A549 treated with CORT108297 at 1 μM for 4 hours (cell line): ENCODE results near the gene ADAMTSL4. TPM values are rescaled to one million over a fixed set of nuclear protein-coding genes. Genes with fewer than 3 reads are reported as not detected.

Source experiments
- total RNA-seq: library from RNA; stranded (reverse); fragments of 200-300 nt; extraction: Qiagen RNA extraction; gene quantifications from 5 replicates; pipeline ENCODE4 v1.2.3, GENCODE V29; 2022

ADAMTSL4 gene
- 3.0 to 5.6 TPM (median 4.6 TPM) in 5 replicates for total RNA-seq

DNA sequence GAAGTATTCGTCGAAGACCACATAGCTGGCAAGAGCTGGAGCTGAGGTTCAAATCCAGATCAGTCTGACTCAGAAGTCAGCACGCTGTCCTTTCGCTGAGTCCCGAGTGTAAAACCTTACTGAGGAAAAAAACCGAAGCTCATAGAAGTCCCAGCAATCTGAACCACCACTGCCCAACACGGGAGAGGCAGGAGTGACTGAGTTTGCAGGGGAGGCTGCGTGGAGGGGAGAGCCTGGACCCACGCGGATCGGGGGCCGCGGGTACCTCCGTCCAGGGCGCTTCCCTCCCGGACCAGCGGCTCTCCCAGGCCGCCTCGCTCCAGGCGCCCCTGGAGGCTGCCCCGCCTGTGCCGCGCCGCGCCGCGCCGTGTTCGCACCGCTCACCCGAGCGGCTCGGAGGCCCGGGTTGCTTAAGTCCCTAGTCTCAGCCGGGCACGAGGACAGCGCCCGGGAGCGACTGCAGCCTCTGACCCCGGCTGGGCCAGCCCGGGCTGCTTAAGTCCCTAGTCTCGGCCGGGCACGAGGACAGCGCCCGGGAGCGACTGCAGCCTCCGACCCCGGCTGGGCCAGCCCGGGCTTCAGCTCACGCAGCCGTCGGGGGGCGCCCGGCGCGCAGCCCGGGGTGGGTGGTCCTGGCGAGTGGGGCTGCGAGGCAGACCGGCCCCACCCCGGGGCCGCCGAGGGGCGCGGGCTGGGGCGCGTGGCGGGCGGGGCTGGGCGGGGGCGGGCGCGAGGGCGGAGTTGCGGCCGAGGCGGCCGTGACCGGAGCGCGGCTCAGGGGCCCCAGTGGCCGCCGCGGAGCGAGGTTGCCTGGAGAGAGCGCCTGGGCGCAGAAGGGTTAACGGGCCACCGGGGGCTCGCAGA is at the start of gene ADAMTSL4:
TSS of gene ADAMTSL4 (plus strand) at position 777 of the 864 bp plus-strand sequence. CDS start 2,881 bp downstream, outside the sequence.

GRCh38 chr1:150507912-150508864 is 41.0 kb upstream of the ADAMTSL4 start, which contains the start of gene ECM1:
Gene ECM1 (plus strand): TSS chr1:150508109. CDS start chr1:150508210, 101 bp downstream.

GRCh38 chr1:150515328-150516049 is 33.7 kb upstream of the ADAMTSL4 start, which contains the start of gene FALEC:
Gene FALEC (plus strand): TSS chr1:150515752.

DNA sequence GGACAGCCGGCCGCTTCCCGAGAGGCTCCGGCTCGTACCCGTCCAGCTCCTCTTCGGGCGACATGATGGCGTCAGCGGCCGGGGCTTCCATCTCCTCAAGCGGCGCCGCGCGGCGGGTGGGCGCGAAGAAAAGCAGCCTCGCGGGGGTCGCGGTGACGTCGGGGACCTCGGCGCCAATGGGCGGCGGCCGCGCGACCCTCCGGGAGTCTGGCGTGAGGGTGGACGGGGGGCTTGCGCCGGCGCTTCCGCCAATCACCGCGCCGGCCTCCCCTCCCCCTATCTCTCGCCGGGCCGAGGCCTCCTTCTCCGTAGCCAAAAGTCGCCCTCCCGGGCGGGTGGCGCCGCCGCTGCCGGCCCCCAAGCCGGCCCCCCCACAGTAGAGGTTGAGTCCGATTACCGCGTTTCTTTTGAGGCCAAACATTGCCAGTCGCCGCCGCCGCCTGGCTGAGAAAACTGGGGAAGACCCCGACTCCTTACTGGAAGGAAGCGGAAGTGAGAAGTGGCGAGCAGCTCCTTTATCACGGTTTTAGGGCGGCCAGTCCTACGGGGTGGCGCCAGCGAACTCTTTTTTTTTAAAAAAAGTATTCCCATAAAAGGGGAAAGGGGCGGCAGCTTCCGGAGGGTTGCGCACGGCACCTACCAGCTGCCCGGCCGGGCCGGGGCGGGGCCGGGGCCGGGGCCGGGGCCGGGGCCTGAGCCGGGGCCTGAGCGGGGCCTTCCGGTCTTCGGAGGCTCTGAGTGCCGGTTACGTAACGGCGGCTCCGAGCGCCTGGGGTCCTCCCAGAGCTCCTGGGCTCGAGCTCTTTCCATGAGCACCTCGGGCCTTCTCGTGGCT is 30.1 kb downstream of the ADAMTSL4 start, which contains the start of gene MCL1:
TSS of gene MCL1 (minus strand) at position 501 of the 835 bp plus-strand sequence. CDS start at position 421, 80 bp downstream.

Other genes with a start within 250 kb of the ADAMTSL4 start
- 52.4 to 65.2 TPM (median 57.0 TPM) in 5 replicates for gene PRPF3, start 227.9 kb upstream of the ADAMTSL4 start, total RNA-seq
- gene RPRD2, start 185.3 kb upstream of the ADAMTSL4 start, total RNA-seq: 13.6 to 15.5 TPM (median 14.2 TPM) in 5 replicates
- gene TARS2, start 62.0 kb upstream of the ADAMTSL4 start, total RNA-seq: 20.7 to 24.9 TPM (median 23.3 TPM) in 5 replicates
- gene ECM1, start 41.3 kb upstream of the ADAMTSL4 start, total RNA-seq: 1.8 to 2.3 TPM (median 2.2 TPM) in 5 replicates
- 0.16 to 0.39 TPM in 2 of 5 replicates, not detected in the others for gene FALEC, start 33.7 kb upstream of the ADAMTSL4 start, total RNA-seq
- gene MCL1, start 30.2 kb downstream of the ADAMTSL4 start, total RNA-seq: 143 to 184 TPM (median 169 TPM) in 5 replicates
- 123 to 147 TPM (median 134 TPM) in 5 replicates for gene ENSA, start 80.2 kb downstream of the ADAMTSL4 start, total RNA-seq
- gene GOLPH3L, start 147.7 kb downstream of the ADAMTSL4 start, total RNA-seq: 12.3 to 18.5 TPM (median 16.0 TPM) in 5 replicates
- gene HORMAD1, start 171.5 kb downstream of the ADAMTSL4 start, total RNA-seq: 5.7 to 8.8 TPM (median 7.2 TPM) in 5 replicates
- gene CTSS, start 216.4 kb downstream of the ADAMTSL4 start, total RNA-seq: 14.8 to 18.4 TPM (median 17.4 TPM) in 5 replicates